PC-3 (cell line): ENCODE data around the gene DNAH3. TPM values are rescaled to one million over a fixed set of nuclear protein-coding genes. Genes with fewer than 3 reads are reported as not detected.

Source experiments
- ATAC-seq: fragments of 200-7000 bp; cut with Tn5 transposase; 2 replicates; pipeline ENCODE4 v1.9.1; 2020; ENCODE audit warnings: mild to moderate bottlenecking, moderate library complexity
- BruUV-seq: library from RNA; stranded (reverse); fragments of 400-500 nt; replicated peaks from 2 replicates; lab custom pipeline; 2021; lab: Mats Ljungman, UMichigan
- CTCF ChIA-PET: fragments of 300-600 bp; sonication (Branson Sonifier 250); formaldehyde crosslinking; loops from one replicate; lab custom pipeline; 2022; ENCODE audit warnings: antibody characterized with exemption; lab: Charles Lee
- POLR2A ChIA-PET: fragments of 300-600 bp; sonication (Branson Sonifier 250); formaldehyde crosslinking; loops from one replicate; lab custom pipeline; 2022; ENCODE audit warnings: antibody characterized with exemption; ENCODE audit not compliant: unreplicated experiment; lab: Charles Lee
- DNase-seq: peaks from one replicate; pipeline ENCODE4 v3.0.0-alpha.2; 2015
- H2AFZ ChIP-seq: fragments of 300-600 bp; sonication (generic); 2 replicates; pipeline ENCODE4 v1.6.0; 2016; ENCODE audit warnings: antibody characterized with exemption, low read length
- H3F3A ChIP-seq: fragments of 300-600 bp; sonication (generic); one replicate; pipeline ENCODE4 v1.6.0; 2017; ENCODE audit warnings: antibody characterized with exemption, low read length, control low read depth, mild to moderate bottlenecking; ENCODE audit not compliant: unreplicated experiment
- H3K27ac ChIP-seq: fragments of 300-600 bp; sonication (generic); 2 replicates; pipeline ENCODE4 v1.5.1; 2016; ENCODE audit warnings: mild to moderate bottlenecking, low read length
- H3K27me3 ChIP-seq: fragments of 300-600 bp; sonication (generic); 2 replicates; pipeline ENCODE4 v1.6.1; 2016; ENCODE audit warnings: low read length, mixed read lengths
- H3K36me3 ChIP-seq: fragments of 300-600 bp; sonication (generic); 2 replicates; pipeline ENCODE4 v1.6.1; 2016; ENCODE audit warnings: low read depth, mixed run types, low read length, mixed read lengths
- H3K4me1 ChIP-seq: fragments of 300-600 bp; sonication (generic); 2 replicates; pipeline ENCODE4 v1.5.1; 2016; ENCODE audit warnings: low read length; ENCODE audit not compliant: insufficient read depth
- H3K4me2 ChIP-seq: fragments of 300-600 bp; sonication (generic); 2 replicates; pipeline ENCODE4 v1.6.0; 2016; ENCODE audit warnings: low read length
- H3K4me3 ChIP-seq: fragments of 300-600 bp; sonication (generic); 2 replicates; pipeline ENCODE4 v1.5.1; 2016; ENCODE audit warnings: mild to moderate bottlenecking, low read length, mixed read lengths
- H3K79me2 ChIP-seq: fragments of 300-600 bp; sonication (generic); 2 replicates; pipeline ENCODE4 v1.6.1; 2017; ENCODE audit warnings: low read length, mixed read lengths
- H3K9ac ChIP-seq: fragments of 300-600 bp; sonication (generic); 2 replicates; pipeline ENCODE4 v1.6.0; 2016; ENCODE audit warnings: mild to moderate bottlenecking, low read length
- H3K9me2 ChIP-seq: fragments of 300-600 bp; sonication (generic); replicated peaks from 2 replicates; pipeline ENCODE4 v1.6.1; 2016; ENCODE audit warnings: mixed run types, low read length, mixed read lengths
- H3K9me3 ChIP-seq: fragments of 300-600 bp; sonication (generic); 2 replicates; pipeline ENCODE4 v1.6.1; 2016; ENCODE audit warnings: low read length, mixed read lengths
- H4K20me1 ChIP-seq: fragments of 300-600 bp; sonication (generic); 2 replicates; pipeline ENCODE4 v1.6.1; 2016; ENCODE audit warnings: low read length, mixed read lengths
- CTCF ChIP-seq: fragments of 300-600 bp; sonication (generic); conservative IDR thresholded peaks from 2 replicates; pipeline ENCODE4 v1.5.1; 2017; ENCODE audit warnings: antibody characterized with exemption, low read depth, mild to moderate bottlenecking, low read length
- EZH2 ChIP-seq: fragments of 300-600 bp; sonication (generic); IDR thresholded peaks from one replicate; pipeline ENCODE4 v1.6.1; 2017; ENCODE audit warnings: antibody characterized with exemption, mild to moderate bottlenecking, low read length; ENCODE audit not compliant: unreplicated experiment
- EZH2phosphoT487 ChIP-seq: fragments of 300-600 bp; sonication (generic); IDR thresholded peaks from 2 replicates; pipeline ENCODE4 v1.6.1; 2018; ENCODE audit warnings: mild to moderate bottlenecking, antibody characterized with exemption, low read length, borderline replicate concordance
- intact Hi-C: fragments of 100-400 bp; cut with micrococcal nuclease; formaldehyde crosslinking; loops from 2 replicates; pipeline ENCODE4 v1.9.0; 2023
- total RNA-seq: library from RNA; depleted of rRNA; stranded (reverse); fragments of >200 nt; gene quantifications from 2 replicates; pipeline ENCODE4 v1.2.3, GENCODE V29; 2014

DNAH3 gene
- total RNA-seq, 1 experiment from 2014 or later = 0.11 TPM

- no peaks in the 10 kb centered on the region for H3K36me3 ChIP-seq
- no peaks in the 10 kb centered on the region for H3K4me1 ChIP-seq
- no peaks in the 10 kb centered on the region for H3K9me3 ChIP-seq
- no peaks in the 10 kb centered on the region for H3K79me2 ChIP-seq
- no peak overlapping the region for H3K4me3 ChIP-seq
- TF ChIP-seq EZH2phosphoT487 = no peak
- no peak for TF ChIP-seq CTCF
- TF ChIP-seq EZH2 = no peak
- no peak overlapping the region for H3K27ac ChIP-seq
- BruUV-seq = no TSS peak
- no peaks in the 10 kb centered on the region for H3K27me3 ChIP-seq
- H4K20me1 ChIP-seq = no peaks in the 10 kb centered on the region
- ChIA-PET CTCF (no interaction called here), POLR2A (no interaction called here)
- DNase-seq (no peak), ATAC-seq (no peak)
- no peaks in the 10 kb centered on the region for H3F3A ChIP-seq
- no peak overlapping the region for H2AFZ ChIP-seq
- no peak overlapping the region for H3K4me2 ChIP-seq
- intact Hi-C loops = no loop called here
- no peaks in the 10 kb centered on the region for H3K9me2 ChIP-seq
- no peak overlapping the region for H3K9ac ChIP-seq
These were observed 116.9 kb downstream of the DNAH3 start for GRCh38 chr16:21033704-21034103.

- Histone ChIP-seq H2AFZ (no peak overlapping the region), H4K20me1 (no peaks in the 10 kb centered on the region), H3K27ac (no peak overlapping the region), H3K79me2 (no peaks in the 10 kb centered on the region), H3F3A (no peaks in the 10 kb centered on the region), H3K9me2 (no peaks in the 10 kb centered on the region), H3K9ac (no peak overlapping the region), H3K4me2 (no peak overlapping the region), H3K27me3 (no peaks in the 10 kb centered on the region), H3K4me3 (no peak overlapping the region), H3K36me3 (no peaks in the 10 kb centered on the region), H3K9me3 (no peaks in the 10 kb centered on the region), H3K4me1 (no peaks in the 10 kb centered on the region)
- intact Hi-C loops = no loop called here
- TF ChIP-seq EZH2phosphoT487 = no peak
- TF ChIP-seq CTCF = no peak
- no peak for TF ChIP-seq EZH2
- POLR2A ChIA-PET = no interaction called here
- CTCF ChIA-PET = no interaction called here
- no peak for ATAC-seq
- no TSS peak for BruUV-seq
- DNase-seq = no peak
These were observed 117.4 kb downstream of the DNAH3 start for GRCh38 chr16:21033264-21033663.

- BruUV-seq = no TSS peak
- H3K9me3 ChIP-seq = no peaks in the 10 kb centered on the region
- no peak overlapping the region for H3K9ac ChIP-seq
- ChIA-PET CTCF (no interaction called here), POLR2A (no interaction called here)
- no peaks in the 10 kb centered on the region for H3K79me2 ChIP-seq
- H3F3A ChIP-seq = no peaks in the 10 kb centered on the region
- H3K4me3 ChIP-seq = no peak overlapping the region
- no peaks in the 10 kb centered on the region for H3K27me3 ChIP-seq
- H3K4me1 ChIP-seq = no peaks in the 10 kb centered on the region
- no peak overlapping the region for H3K27ac ChIP-seq
- DNase-seq (no peak), ATAC-seq (no peak)
- H3K9me2 ChIP-seq = no peaks in the 10 kb centered on the region
- no peaks in the 10 kb centered on the region for H4K20me1 ChIP-seq
- TF ChIP-seq EZH2phosphoT487 (no peak), EZH2 (no peak), CTCF (no peak)
- H3K4me2 ChIP-seq = no peak overlapping the region
- intact Hi-C loops = no loop called here
- no peaks in the 10 kb centered on the region for H3K36me3 ChIP-seq
- no peak overlapping the region for H2AFZ ChIP-seq
These were observed 121.9 kb downstream of the DNAH3 start for GRCh38 chr16:21028728-21029127.
